H1 (cell line): Measurements from ENCODE around the gene SLC47A2.

ENCODE experiments used
- CEBPB ChIP-seq: IDR thresholded peaks from 2 replicates; pipeline ENCODE4 v1.6.1; 2012; ENCODE audit warnings: low read depth, low read length
- EP300 ChIP-seq, 2 experiments: IDR thresholded peaks; 1 replicate in 1 of 2; 2 replicates in 1 of 2; pipeline ENCODE4 v1.6.1; 2011 to 2012; ENCODE audit warnings: low read depth in 2 of 2, low read length in 2 of 2, mild to moderate bottlenecking in 2 of 2, borderline replicate concordance in 1 of 2, inconsistent platforms in 1 of 2, moderate library complexity in 1 of 2
- EZH2 ChIP-seq: fragments of 200-600 bp; sonication (generic); IDR thresholded peaks from 2 replicates; pipeline ENCODE4 v1.7.1; 2012; ENCODE audit warnings: low read depth, mild to moderate bottlenecking, moderate library complexity, low read length, inconsistent platforms; ENCODE audit not compliant: severe bottlenecking
- POLR2A ChIP-seq, 2 experiments: IDR thresholded peaks; 1 replicate in 1 of 2; 2 replicates in 1 of 2; pipeline ENCODE4 v1.6.1; 2011; ENCODE audit warnings: low read depth in 2 of 2, low read length in 2 of 2, mild to moderate bottlenecking in 2 of 2; ENCODE audit errors: control extremely low read depth in 1 of 2
- POLR2AphosphoS5 ChIP-seq: IDR thresholded peaks from 2 replicates; pipeline ENCODE4 v1.6.1; 2011; ENCODE audit warnings: low read depth, low read length
- TF ChIP-seq, protein P1 (sequence below), 3 experiments: IDR thresholded peaks; 1 replicate in 2 of 3; 2 replicates in 1 of 3; pipeline versions ENCODE4 v1.5.1 to v1.6.1; 2011; ENCODE audit warnings: low read length in 3 of 3, mild to moderate bottlenecking in 3 of 3, inconsistent platforms in 2 of 3, low read depth in 1 of 3, moderate library complexity in 1 of 3; ENCODE audit not compliant: insufficient read depth in 1 of 3; ENCODE audit errors: control extremely low read depth in 1 of 3

DNA sequence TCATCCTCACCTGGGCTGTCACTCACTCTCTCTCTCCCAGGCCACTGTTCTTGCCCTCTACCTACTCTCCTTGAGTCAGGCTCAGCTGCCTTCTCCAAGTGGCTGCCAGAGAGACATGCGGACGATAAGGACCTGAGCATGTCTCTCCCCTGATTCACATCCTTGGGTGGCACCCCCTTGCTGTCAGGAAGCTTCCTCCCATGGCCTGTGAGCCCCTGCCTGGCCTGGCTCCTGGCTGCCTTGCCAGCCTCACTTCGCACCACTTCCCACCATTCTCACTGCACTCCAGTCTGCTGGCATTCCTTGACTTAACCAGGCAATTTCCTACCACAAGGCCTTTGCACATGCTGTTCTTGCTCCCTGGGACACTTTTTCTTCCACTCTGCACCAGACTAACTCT is 34.5 kb upstream of the SLC47A2 start:
- TF ChIP-seq, protein P1, sequence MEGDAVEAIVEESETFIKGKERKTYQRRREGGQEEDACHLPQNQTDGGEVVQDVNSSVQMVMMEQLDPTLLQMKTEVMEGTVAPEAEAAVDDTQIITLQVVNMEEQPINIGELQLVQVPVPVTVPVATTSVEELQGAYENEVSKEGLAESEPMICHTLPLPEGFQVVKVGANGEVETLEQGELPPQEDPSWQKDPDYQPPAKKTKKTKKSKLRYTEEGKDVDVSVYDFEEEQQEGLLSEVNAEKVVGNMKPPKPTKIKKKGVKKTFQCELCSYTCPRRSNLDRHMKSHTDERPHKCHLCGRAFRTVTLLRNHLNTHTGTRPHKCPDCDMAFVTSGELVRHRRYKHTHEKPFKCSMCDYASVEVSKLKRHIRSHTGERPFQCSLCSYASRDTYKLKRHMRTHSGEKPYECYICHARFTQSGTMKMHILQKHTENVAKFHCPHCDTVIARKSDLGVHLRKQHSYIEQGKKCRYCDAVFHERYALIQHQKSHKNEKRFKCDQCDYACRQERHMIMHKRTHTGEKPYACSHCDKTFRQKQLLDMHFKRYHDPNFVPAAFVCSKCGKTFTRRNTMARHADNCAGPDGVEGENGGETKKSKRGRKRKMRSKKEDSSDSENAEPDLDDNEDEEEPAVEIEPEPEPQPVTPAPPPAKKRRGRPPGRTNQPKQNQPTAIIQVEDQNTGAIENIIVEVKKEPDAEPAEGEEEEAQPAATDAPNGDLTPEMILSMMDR (IDR thresholded peaks at IDR 0.05; ENCODE audit: control extremely low read depth in 1 of 3, insufficient read depth in 1 of 3, low read depth in 1 of 3, low read length in 3 of 3), result no peak
- TF ChIP-seq EZH2 (no peak), POLR2A (IDR thresholded peaks at IDR 0.05; ENCODE audit: control extremely low read depth in 1 of 2, low read depth in 2 of 2, low read length in 2 of 2) (no peak), EP300 (IDR thresholded peaks at IDR 0.05; ENCODE audit: borderline replicate concordance in 1 of 2, low read depth in 2 of 2, low read length in 2 of 2) (no peak), CEBPB (no peak), POLR2AphosphoS5 (no peak)
